ENCODE data around the gene CCDC86. TPM values are rescaled to one million over a fixed set of nuclear protein-coding genes. Genes with fewer than 3 reads are reported as not detected.

The CCDC86 gene
- total and polyA plus RNA-seq, 2 of the 4 experiments (the other 2 are of a cell fraction) = 9.5 to 34.0 TPM

- H3K9me1 ChIP-seq (ENCODE audit: insufficient read depth, low read length) = peaks cover 2% of the 10 kb centered on the region; the same call in 1 of the 2 replicates
- H3K4me3 ChIP-seq (ENCODE audit: insufficient read depth, low read depth, low read length) = no peak overlapping the region
- intact Hi-C loops (cut with micrococcal nuclease) (no loop called here), dilution Hi-C loops (cut with HindIII; ENCODE audit: low sequenced_read_pairs, unreplicated experiment) (no loop called here), in situ Hi-C loops (cut with MboI; ENCODE audit: low sequenced_read_pairs) (no loop called here)
- H3K4me1 ChIP-seq (ENCODE audit: control insufficient read depth, insufficient read depth, low read length) = peaks cover 7% of the 10 kb centered on the region
- H4K20me1 ChIP-seq (ENCODE audit: insufficient read depth, low read length) = no peaks in the 10 kb centered on the region
- no peak overlapping the region for H4K91ac ChIP-seq (ENCODE audit: insufficient read depth, low read depth, low read length)
- no TSS peak for BruUV-seq (replicated peaks)
- no peak overlapping the region for H4K8ac ChIP-seq (ENCODE audit: low read depth in 2 of 2, low read length in 2 of 2)
- H4K5ac ChIP-seq (ENCODE audit: low read depth, low read length) = no peak overlapping the region
- no peak for ATAC-seq (ENCODE audit: low read depth)
- H2AFZ ChIP-seq (replicated peaks; ENCODE audit: low read length, poor library complexity) = no peak overlapping the region
- H2BK5ac ChIP-seq (ENCODE audit: low read depth, low read length, poor library complexity, severe bottlenecking) = no peak overlapping the region
- TF ChIP-seq BHLHE40 (IDR thresholded peaks at IDR 0.05; ENCODE audit: low read depth, low read length) (no peak), CTCF (conservative IDR thresholded peaks at IDR 0.05; ENCODE audit: low read depth, low read length) (no peak), RFX5 (IDR thresholded peaks at IDR 0.05; ENCODE audit: low read depth, low read length) (no peak), SMC3 (IDR thresholded peaks at IDR 0.05; ENCODE audit: low read depth, low read length) (no peak), ELK1 (IDR thresholded peaks at IDR 0.05; ENCODE audit: borderline replicate concordance, low read depth, low read length) (no peak), CEBPB (IDR thresholded peaks at IDR 0.05; ENCODE audit: low read depth, low read length) (no peak), NFE2L2 (IDR thresholded peaks at IDR 0.05; ENCODE audit: low read depth, low read length) (no peak), USF2 (IDR thresholded peaks at IDR 0.05; ENCODE audit: low read depth, low read length) (no peak), MAFK (IDR thresholded peaks at IDR 0.05; ENCODE audit: low read depth, low read length) (no peak), MXI1 (IDR thresholded peaks at IDR 0.05; ENCODE audit: borderline replicate concordance, low read depth, low read length) (no peak), CHD1 (IDR thresholded peaks at IDR 0.05; ENCODE audit: low read depth, low read length) (no peak)
- H3K4ac ChIP-seq (ENCODE audit: low read depth, low read length) = no peak overlapping the region
- WGBS, 2 experiments (ENCODE audit: extremely low coverage in 2 of 2, insufficient read length in 1 of 2) = 100% methylated on average over 4 of the region's 15 CpGs; no CpG with 5 or more reads in 1 of the 2 experiments
- no peaks in the 10 kb centered on the region for H3K9me3 ChIP-seq (ENCODE audit: control insufficient read depth, insufficient read depth, low read length)
- ChIA-PET CTCF (no interaction called here), POLR2A (ENCODE audit: unreplicated experiment) (no interaction called here)
- H2BK120ac ChIP-seq (ENCODE audit: low read depth, low read length) = no peak overlapping the region
- H2AK9ac ChIP-seq (replicated peaks; ENCODE audit: low read depth, low read length, poor library complexity) = no peak overlapping the region
- no peak overlapping the region for H3K9ac ChIP-seq (ENCODE audit: low read depth, low read length)
- no peak overlapping the region for H3K4me2 ChIP-seq (ENCODE audit: low read depth, low read length)
- H3K56ac ChIP-seq (ENCODE audit: extremely low read depth, insufficient read depth, low read length) = no peak overlapping the region
- no peak overlapping the region for H2AK5ac ChIP-seq (ENCODE audit: low read depth, low read length)
- H3K14ac ChIP-seq (replicated peaks; ENCODE audit: low read depth, low read length) = no peak overlapping the region
- no peak overlapping the region for H3K23ac ChIP-seq (ENCODE audit: low read depth, low read length)
- no peak overlapping the region for H3K27ac ChIP-seq (ENCODE audit: insufficient read depth, low read length)
- H3K36me3 ChIP-seq (ENCODE audit: control insufficient read depth, insufficient read depth, low read length) = no peaks in the 10 kb centered on the region
- DNase-seq = no peak
- H2BK20ac ChIP-seq (ENCODE audit: low read depth, low read length) = no peak overlapping the region
- H3K79me1 ChIP-seq (ENCODE audit: low read depth in 1 of 2, low read length in 2 of 2) = no peaks in the 10 kb centered on the region
- peaks cover 9% of the 10 kb centered on the region for H3K27me3 ChIP-seq (ENCODE audit: control insufficient read depth, insufficient read depth, low read length)
- no peak overlapping the region for H3K18ac ChIP-seq (ENCODE audit: low read depth, low read length)
- H2BK15ac ChIP-seq (ENCODE audit: low read depth, low read length) = no peak overlapping the region
Measured at GRCh38 chr11:60859616-60860250, 17.8 kb downstream of the CCDC86 start.

Data from IMR-90 (cell line).